ENCODE data around the gene IMMP2L.

GRCh38 chr7:111101856-111102646, 460.2 kb downstream of the IMMP2L start:
- TF ChIP-seq CTCF (IDR thresholded peaks at IDR 0.05), result no peak
- no peak for TF ChIP-seq POLR2A (IDR thresholded peaks at IDR 0.05)

All from body of pancreas (tissue), 4 donors.